Measurements from ENCODE around the gene COQ8B.
"Not testable (repeated sequence)": the region's sequence is repeated elsewhere in the genome, so short reads cannot be mapped to it uniquely, and the experiment has no call there.

COQ8B gene

DNA sequence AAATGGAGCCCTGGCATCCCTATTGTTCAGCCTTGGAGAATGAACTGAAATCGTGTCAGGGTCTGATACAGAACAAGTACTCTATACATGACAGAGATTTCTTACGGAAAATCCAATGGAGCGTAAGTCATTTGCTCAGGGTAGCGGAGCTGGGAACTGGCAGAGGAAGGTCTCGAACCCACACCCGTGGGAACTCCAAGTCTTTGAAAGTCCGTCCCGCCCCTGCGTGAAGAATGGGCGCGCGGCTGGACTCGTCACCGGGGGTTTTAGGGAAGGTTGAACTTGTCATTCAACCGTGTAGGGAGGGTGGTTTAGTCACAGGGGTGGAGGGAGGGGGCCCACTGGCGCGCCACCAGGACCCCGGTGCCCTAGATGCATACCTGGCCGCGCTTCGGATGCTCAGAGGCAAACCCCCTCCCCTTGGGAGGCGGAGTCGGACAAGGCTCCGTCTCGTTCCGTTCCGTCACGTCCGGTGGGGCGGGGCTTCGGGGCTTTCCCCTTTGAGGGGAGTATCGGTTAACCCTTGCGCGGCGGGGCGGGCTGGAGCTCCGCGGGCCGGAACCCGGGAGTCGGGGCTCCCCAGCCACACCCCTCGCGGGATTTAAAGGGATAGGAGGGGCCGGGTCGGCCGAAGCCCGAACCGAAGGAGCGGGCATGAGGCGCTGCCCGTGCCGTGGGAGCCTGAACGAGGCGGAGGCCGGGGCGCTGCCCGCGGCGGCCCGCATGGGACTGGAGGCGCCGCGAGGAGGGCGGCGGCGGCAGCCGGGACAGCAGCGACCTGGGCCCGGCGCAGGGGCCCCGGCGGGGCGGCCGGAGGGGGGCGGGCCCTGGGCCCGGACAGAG is at the start of gene COQ8B, which contains the start of gene ITPKC:
Gene COQ8B, minus strand, starts transcription at position 405 of the 843 bp plus-strand sequence. CDS start 2,254 bp downstream, outside the sequence.
Gene ITPKC, plus strand, starts transcription at position 631 of the 843 bp plus-strand sequence. Its CDS starts 24 bp downstream, at position 655.
- peak; percentile 100 for DNase-seq

DNA sequence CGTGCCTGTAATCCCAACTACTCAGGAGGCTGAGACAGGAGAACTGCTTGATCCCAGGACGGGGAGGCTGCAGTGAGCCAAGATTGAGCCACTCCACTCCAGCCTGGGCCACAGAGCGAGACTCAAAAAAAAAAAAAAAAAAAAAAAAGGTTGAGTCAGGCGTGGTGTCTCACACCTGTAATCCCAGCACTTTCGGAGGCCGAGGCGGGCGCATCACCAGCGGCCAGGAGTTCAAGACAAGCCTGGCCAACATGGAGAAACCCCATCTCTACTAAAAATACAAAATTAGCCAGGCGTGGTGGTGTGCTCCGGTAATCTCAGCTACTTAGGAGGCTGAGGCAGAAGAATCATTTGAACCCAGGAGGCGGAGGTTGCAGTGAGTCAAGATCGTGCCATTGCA is 49.7 kb upstream of the COQ8B start:
- DNase-seq: not testable (repeated sequence)

GRCh38 chr19:40763963-40764362 is 47.3 kb upstream of the COQ8B start:
- peak; percentile 76 for DNase-seq

DNA sequence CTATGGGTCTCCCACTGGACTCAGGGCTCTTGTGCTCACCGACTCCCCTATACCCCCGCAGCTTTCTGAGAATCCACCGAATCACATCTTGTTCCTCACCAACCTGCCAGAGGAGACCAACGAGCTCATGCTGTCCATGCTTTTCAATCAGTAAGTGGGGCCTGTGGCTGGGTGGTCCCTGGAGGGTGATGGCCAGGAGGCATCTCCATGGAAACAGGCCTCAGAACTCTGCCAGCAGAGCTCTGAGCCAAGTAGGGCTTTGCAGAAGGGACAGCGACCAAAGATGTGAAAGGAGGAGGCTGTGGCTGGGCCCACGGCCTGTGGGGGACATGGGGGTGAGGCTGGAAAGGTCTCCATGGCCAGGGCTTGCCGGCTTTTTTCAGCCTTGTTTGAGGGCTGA is 46.8 kb upstream of the COQ8B start:
- DNase-seq: no peak

DNA sequence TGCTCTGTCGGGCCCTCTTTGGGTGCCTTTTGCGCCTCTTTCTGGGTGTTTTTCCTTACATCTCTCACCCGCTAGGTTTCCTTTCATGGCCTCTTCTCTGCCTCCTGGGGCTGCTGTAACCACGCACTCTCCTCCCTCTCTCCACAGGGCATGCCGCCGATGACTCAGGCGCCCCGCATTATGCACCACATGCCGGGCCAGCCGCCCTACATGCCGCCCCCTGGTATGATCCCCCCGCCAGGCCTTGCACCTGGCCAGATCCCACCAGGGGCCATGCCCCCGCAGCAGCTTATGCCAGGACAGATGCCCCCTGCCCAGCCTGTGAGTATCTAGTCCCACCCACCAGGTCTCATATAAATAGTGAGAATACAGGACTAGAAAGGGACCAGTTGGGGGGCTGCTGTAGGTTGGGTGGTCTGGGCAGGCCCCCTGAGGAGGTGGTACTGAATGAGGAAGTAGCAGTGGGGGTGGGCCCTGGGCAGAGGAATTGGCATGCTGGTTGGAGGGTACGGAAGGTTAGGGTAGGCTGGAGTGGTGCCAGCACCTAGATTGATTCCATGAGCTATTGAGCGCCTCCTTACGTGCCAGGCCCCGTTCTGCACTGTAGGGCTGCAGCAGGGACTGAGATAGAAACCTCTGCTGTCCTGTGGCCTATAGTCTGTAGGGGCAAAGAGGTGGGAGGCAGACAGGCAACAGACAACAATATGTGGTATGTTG is 46.2 kb upstream of the COQ8B start:
- no peak for DNase-seq

GRCh38 chr19:40759352-40759751 is 42.7 kb upstream of the COQ8B start:
- no peak for DNase-seq

DNA sequence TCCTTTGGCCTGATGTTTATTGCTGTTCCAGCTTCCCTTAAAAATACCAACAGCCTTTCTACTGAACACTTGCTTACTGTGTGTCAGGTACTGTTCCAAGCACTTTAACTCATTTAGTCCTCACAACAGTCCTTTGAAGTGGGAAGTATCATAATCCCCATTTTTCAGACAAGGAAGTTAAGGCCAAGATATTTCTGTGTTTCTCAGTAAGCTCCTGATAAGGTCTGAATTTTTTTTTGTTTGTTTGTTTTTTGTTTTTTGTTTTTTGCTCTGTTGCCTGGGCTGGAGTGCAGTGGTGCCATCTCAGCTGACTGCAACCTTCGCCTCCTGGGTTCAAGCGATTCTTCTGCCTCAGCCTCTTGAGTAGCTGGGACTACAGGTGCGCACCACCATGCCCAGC is 41.8 kb upstream of the COQ8B start:
- no peak for DNase-seq

DNA sequence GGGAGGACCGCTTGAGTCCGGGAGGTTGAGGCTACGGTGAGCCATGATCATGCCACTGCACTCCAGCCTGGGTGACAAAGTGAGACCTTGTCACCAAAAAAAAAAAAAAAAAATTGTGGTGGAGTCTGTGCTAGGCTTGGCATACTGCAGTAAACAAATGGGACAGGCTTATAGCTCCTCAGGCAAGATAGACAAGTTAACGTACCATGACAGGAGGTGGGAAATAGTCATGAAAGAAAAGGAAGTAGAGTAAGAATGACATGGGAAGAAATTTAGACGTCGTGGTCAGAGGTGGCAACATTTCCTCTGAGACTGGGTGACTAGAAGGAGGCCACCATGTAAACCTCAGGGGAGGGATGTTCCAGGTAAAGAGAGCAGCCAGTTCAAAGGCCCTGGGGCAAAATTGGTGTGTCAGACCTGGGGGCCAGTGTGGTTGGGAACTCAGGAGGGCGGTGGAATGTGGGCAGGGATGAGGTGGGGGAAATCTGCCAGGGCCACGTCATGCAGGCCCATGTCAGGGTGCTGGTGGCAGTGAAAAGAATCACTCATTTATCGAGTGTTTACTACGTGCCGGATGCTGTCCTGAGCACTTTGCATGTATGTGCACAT is 39.9 kb upstream of the COQ8B start:
- peak; percentile 74 for DNase-seq

DNA sequence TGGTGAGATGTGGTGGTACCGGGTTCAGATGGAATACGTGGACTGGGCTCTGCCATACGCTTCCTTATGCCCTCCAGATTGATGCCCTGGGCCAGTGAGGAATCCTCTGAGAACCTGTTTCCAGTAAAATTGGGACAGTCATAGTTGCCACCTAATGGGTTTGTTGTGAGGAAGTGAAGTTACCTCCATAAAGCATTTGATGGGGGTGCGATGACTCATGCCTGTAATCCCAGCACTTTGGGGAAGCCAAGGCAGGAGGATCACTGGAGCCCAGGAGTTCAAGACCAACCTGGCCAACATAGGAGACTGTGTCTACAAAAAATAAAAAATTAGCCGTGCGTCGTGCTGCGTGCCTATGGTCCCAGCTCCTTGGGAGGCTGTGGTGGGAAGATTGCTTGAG is 39.1 kb upstream of the COQ8B start:
- DNase-seq: no peak

GRCh38 chr19:40755248-40755624 is 38.5 kb upstream of the COQ8B start:
- no peak for DNase-seq

- DNase-seq: no peak
These were observed 38.0 kb upstream of the COQ8B start for GRCh38 chr19:40754611-40755247.

DNA sequence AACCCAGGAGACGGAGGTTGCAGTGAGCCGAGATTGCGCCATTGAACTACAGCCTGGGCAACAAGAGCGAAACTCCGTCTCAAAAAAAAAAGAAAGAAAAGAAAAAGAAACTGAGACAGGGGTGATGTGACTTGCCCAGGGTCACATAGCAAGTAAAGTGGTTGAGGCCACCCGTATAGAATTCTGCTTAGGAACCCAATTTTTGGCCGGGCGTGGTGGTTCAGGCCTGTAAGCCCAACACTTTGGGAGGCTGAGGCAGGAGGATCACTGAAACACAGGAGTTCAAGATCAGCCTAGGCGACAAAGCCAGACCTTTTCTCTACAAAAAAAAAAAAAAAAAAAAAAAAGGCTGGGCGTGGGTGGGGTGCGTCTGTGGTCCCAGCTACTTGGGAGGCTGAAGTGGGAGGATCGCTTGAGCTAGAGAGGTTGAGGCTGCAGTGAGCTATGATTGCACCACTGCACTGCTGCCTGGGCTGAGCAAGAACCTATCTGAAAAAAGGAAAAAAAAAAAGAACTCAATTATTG is 35.6 kb upstream of the COQ8B start:
- no peak for DNase-seq

GRCh38 chr19:40750874-40751537 is 34.3 kb upstream of the COQ8B start, which contains the start of gene SNRPA:
Gene SNRPA (plus strand): TSS chr19:40751203. CDS start chr19:40751409, 206 bp downstream.
- peak; percentile 95 for DNase-seq

DNA sequence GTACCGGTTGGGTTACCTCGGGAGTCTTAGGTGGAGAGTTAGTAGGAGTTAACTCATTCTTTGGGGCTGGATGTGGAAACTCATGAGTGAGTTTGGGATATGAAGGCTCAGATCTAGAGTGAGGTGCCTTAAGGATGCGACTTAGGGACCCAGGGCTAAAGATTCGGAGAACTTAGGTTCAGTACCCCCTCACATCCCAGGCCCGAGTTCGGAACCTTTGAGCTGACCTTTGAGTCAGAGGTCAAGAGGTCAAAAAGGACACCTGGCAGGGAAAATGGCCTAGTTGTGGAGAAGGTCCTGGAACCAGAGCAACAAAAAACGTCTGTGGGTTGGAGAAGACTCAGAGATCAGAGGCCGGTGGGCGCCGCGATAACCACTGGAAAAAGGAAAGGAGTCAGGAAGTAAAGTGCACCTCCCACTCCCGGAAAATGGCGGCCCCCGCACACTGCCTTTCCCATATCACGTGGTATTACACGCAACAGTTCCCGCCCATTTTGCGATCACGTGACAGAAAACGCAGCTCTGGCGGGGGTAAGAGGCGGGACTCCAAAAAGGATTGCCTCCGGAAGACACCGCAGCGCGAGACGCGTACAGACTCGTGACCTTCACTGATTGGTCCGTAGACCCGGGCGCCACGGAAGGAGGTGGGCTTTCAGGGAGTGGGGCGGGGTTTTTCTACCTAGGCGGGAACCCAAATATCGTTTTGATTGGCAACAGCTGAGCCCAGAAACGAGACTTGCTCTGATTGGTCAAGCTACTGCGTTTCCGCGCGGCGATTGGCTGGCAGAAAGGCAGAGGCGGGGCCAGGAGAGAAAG is 33.6 kb upstream of the COQ8B start, which contains the start of gene ACTMAP:
Gene ACTMAP, minus strand, starts transcription at position 420 of the 816 bp plus-strand sequence. CDS start 674 bp downstream, outside the sequence.
- peak; percentile 98 for DNase-seq

DNA sequence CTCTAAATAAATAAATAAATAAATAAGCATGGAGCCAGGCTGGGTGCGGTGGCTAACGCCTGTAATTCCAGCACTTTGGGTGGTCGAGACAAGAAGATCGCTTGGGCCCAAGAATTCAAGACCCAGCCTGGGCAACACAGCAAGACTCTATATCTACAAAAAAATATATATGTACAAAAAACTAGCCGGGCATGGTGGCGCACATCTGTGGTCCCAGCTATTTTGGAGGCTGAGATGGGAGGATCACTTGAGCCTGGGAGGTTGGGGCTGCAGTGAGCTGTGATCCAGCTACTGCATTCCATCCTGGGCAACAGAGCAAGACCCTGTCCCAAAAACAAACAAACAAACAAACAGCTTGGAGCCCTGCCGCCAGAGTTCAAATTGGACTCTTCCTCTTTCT is 30.9 kb upstream of the COQ8B start:
- no peak for DNase-seq

DNA sequence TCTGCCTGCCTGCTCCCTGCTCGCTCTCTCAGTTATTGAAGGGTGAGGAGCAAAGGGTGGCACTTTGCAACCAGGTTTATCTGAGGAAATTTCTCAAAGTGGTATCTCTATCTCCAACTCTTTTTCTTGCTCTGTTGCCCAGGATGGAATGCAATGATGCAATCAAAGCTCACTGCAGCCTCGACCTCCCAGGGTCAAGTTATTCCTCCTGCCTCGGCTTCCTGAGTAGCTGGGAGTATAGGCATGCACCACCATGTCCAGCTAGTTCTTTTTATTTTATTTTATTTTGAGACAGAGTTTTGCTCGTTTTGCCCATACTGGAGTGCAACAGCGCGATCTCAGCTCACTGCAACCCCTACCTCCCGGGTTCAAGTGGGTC is 28.7 kb upstream of the COQ8B start:
- no peak for DNase-seq

DNA sequence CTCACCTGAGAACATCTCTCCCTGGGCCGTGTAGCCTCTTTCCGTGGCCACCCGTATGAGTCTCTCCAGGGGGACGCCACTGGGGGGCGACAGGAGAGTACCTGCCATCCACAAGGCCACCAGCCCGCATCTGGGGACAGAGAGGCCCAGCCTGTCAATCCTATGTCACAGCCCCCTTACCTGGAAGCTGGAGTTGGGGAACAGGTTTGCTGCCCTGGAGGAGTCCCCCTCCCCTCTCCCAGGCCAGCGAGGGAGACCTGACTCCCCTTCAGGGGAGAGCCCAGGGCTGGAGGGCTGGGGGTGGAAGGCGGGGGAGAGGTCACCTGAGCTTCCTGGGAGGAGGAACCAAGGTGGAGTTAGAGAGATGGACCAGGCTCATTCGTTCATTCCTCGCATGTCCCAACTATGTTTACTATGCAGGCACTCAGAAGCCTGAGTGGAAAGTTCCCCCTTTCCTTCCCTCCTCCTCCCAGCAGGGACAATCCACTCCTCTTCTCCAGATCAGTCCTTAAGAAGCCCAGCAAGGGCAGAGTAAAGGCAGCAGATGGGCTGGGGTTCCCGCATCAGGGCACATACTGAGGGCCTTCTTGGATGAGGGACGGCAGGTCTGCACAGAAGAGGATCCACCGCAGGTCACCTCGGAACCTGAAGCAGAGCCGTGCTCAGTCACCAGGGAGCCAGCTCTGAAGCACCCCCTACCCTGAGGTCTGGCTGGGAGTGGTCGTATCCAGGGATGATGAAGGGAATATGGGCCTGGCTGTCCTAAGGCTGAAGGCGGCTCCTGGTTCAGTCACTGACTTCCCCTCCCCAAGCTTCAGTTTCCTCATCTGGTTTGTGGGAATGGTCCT is 28.1 kb upstream of the COQ8B start:
- DNase-seq: no peak

- no peak for DNase-seq
These were observed 27.2 kb upstream of the COQ8B start for GRCh38 chr19:40743926-40744325.

- no peak for DNase-seq
These were observed 26.2 kb upstream of the COQ8B start for GRCh38 chr19:40742886-40743285.

DNA sequence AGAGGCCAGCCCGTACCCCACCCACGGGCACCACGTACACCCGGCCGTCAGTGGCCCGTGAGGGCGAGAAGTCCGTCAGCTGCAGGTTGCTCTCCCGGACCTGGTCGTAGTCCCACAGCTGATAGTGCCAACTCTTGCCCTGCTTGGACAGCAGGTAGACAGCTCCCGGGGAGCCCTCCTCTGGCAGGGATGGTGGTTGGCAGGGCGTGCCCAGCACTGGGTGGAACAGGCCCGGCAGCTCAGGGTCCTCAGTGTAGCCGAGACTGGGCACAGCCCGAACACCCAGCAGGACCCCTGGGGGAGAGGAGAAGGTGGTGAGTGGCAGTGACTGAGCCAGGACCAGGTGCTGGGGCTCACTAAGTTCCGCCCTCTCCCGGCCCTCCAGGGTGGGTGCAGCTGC is 25.8 kb upstream of the COQ8B start:
- DNase-seq: no peak

All from activated CD8-positive, alpha-beta memory T cell treated with anti-CD3 and anti-CD28 coated beads, Interleukin-2, amount 50 U/mL, for 48 hours (primary cell).